ENCODE results near the gene ATP2A1.

GRCh38 chr16:28880955-28881354 is 2.7 kb downstream of the ATP2A1 start:
- TF ChIP-seq CTCF (IDR thresholded peaks at IDR 0.05) (no peak), POLR2A (IDR thresholded peaks at IDR 0.05) (no peak)

Measured in adrenal gland (tissue), 5 donors.